ENCODE data around the gene MSGN1.

MSGN1 gene

GRCh38 chr2:17813010-17813741 is 3.1 kb upstream of the MSGN1 start:
- no peak; the same call in 2 of the 3 replicates for ATAC-seq
- TF ChIP-seq TCF4 (CRISPR knock-in tag; IDR thresholded peaks at IDR 0.05; ENCODE audit: borderline replicate concordance): no peak
- no peak for TF ChIP-seq PPARA (CRISPR knock-in tag; IDR thresholded peaks at IDR 0.05; ENCODE audit: borderline replicate concordance)
- no peak for TF ChIP-seq GLIS3 (CRISPR knock-in tag; IDR thresholded peaks at IDR 0.05)
- TF ChIP-seq TOX (CRISPR knock-in tag; IDR thresholded peaks at IDR 0.05; ENCODE audit: borderline replicate concordance): no peak
- no peak for TF ChIP-seq BACH2 (CRISPR knock-in tag; IDR thresholded peaks at IDR 0.05; ENCODE audit: borderline replicate concordance)
- no peak for TF ChIP-seq ESRRG (CRISPR knock-in tag; IDR thresholded peaks at IDR 0.05)
- TF ChIP-seq CSDC2 (CRISPR knock-in tag; IDR thresholded peaks at IDR 0.05): no peak
- no peak for TF ChIP-seq ZC3H10 (CRISPR knock-in tag; IDR thresholded peaks at IDR 0.05)
- no peak for TF ChIP-seq ZNF70 (CRISPR knock-in tag; IDR thresholded peaks at IDR 0.05)
- no peak for TF ChIP-seq ZNF8 (CRISPR knock-in tag; IDR thresholded peaks at IDR 0.05)
- no peak for TF ChIP-seq ISL1 (CRISPR knock-in tag; IDR thresholded peaks at IDR 0.05)
- TF ChIP-seq ZFP3 (CRISPR knock-in tag; IDR thresholded peaks at IDR 0.05): no peak
- TF ChIP-seq POU6F1 (CRISPR knock-in tag; IDR thresholded peaks at IDR 0.05; ENCODE audit: borderline replicate concordance, low read depth): no peak
- TF ChIP-seq ARNTL (CRISPR knock-in tag; IDR thresholded peaks at IDR 0.05; ENCODE audit: borderline replicate concordance, low read depth): no peak
- no peak for TF ChIP-seq RARB (CRISPR knock-in tag; IDR thresholded peaks at IDR 0.05)
- no peak for TF ChIP-seq CSRNP3 (CRISPR knock-in tag; IDR thresholded peaks at IDR 0.05)
- no peak for TF ChIP-seq SNAI2 (CRISPR knock-in tag; IDR thresholded peaks at IDR 0.05)
- TF ChIP-seq ZFP30 (CRISPR knock-in tag; IDR thresholded peaks at IDR 0.05): no peak
- no peak for TF ChIP-seq ZNF565 (CRISPR knock-in tag; conservative IDR thresholded peaks at IDR 0.05; ENCODE audit: low read depth)

- ATAC-seq: no peak
These were observed 2.4 kb upstream of the MSGN1 start for GRCh38 chr2:17813742-17814473.

More at GRCh38 chr2:17813742-17814473, 2.4 kb upstream of the MSGN1 start:
- TF ChIP-seq ZFP3 (CRISPR knock-in tag; IDR thresholded peaks at IDR 0.05): no peak
- TF ChIP-seq TOX (CRISPR knock-in tag; IDR thresholded peaks at IDR 0.05; ENCODE audit: borderline replicate concordance): no peak
- TF ChIP-seq GLIS3 (CRISPR knock-in tag; IDR thresholded peaks at IDR 0.05): no peak
- no peak for TF ChIP-seq ZNF565 (CRISPR knock-in tag; conservative IDR thresholded peaks at IDR 0.05; ENCODE audit: low read depth)
- no peak for TF ChIP-seq OSR1 (CRISPR knock-in tag; IDR thresholded peaks at IDR 0.05)
- no peak for TF ChIP-seq TCF4 (CRISPR knock-in tag; IDR thresholded peaks at IDR 0.05; ENCODE audit: borderline replicate concordance)
- no peak for TF ChIP-seq ZNF8 (CRISPR knock-in tag; IDR thresholded peaks at IDR 0.05)
- no peak for TF ChIP-seq CREB5 (CRISPR knock-in tag; IDR thresholded peaks at IDR 0.05; ENCODE audit: low read depth)
- TF ChIP-seq CSDC2 (CRISPR knock-in tag; IDR thresholded peaks at IDR 0.05): no peak
- TF ChIP-seq SNAI2 (CRISPR knock-in tag; IDR thresholded peaks at IDR 0.05): no peak
- no peak for TF ChIP-seq POU6F1 (CRISPR knock-in tag; IDR thresholded peaks at IDR 0.05; ENCODE audit: borderline replicate concordance, low read depth)
- no peak for TF ChIP-seq ZNF70 (CRISPR knock-in tag; IDR thresholded peaks at IDR 0.05)
- TF ChIP-seq ESRRG (CRISPR knock-in tag; IDR thresholded peaks at IDR 0.05): no peak
- no peak for TF ChIP-seq TSHZ2 (CRISPR knock-in tag; IDR thresholded peaks at IDR 0.05)
